GM12892 (cell line): Measurements from ENCODE around the gene CKS1B.

ENCODE experiments used
- DNase-seq: peaks from one replicate; pipeline ENCODE4 v3.0.0; 2011; ENCODE audit not compliant: insufficient read length
- FAIRE-seq: peaks from 2 replicates; lab custom pipeline; 2011; peaks lifted over from hg19 to GRCh38; lab: Jason Lieb, UNC
- POLR2A ChIP-seq: IDR thresholded peaks from 2 replicates; pipeline ENCODE4 v1.6.1; 2011; ENCODE audit warnings: low read depth, low read length, control low read depth
- POLR2AphosphoS5 ChIP-seq: IDR thresholded peaks from 2 replicates; pipeline ENCODE4 v1.6.1; 2011; ENCODE audit warnings: low read depth, low read length, control low read depth
- TAF1 ChIP-seq: IDR thresholded peaks from 2 replicates; pipeline ENCODE4 v1.6.1; 2011; ENCODE audit warnings: low read depth, mild to moderate bottlenecking, control low read depth, low read length, borderline replicate concordance

CKS1B gene

GRCh38 chr1:154952664-154953063 is 21.8 kb upstream of the CKS1B start:
- no peak for FAIRE-seq
- no peak for DNase-seq
- TF ChIP-seq POLR2AphosphoS5 = no peak
- TF ChIP-seq POLR2A = no peak
- no peak for TF ChIP-seq TAF1

DNA sequence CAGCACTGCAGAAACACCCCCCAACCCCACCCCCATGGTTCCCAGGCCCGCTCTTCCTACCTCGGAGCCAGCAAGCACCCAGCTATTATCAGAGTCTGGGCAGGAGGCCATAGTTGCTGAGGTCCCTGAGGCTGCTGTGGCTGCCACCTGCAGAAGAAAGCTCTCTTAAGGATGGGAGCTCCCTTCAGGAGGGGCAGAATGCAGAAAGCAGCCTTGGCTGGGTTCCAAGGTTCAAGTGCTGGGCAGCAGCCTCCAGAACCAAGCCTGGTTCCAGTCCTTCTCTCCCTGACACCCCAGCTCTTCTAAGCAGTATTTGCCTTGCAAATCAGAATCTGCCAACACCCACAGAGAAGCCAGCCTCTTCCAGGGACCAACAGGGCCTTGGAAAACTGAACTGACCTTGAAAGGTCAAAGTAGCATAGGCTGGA is 20.9 kb upstream of the CKS1B start:
- FAIRE-seq (no peak), DNase-seq (no peak)
- TF ChIP-seq TAF1 (no peak), POLR2A (no peak), POLR2AphosphoS5 (no peak)

DNA sequence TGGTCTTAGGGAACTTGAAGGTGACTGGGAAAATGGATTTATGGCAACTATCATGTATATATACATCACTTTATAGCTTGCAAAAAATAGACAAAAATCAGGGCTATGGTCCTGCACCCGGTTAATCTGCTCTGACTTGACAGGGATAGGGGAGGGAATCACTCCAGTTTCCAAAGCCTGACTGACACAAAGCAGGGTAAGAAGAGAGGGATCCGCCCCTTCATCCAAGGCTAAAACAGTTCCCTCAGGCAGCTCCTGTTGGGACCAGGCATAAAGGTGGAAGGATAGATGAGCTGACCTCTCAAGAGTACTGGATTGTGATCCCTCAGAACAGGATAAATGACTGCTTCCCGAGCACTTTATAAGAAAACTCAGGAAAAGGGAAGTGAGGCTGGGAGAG is 19.9 kb upstream of the CKS1B start:
- DNase-seq = no peak
- FAIRE-seq = no peak
- no peak for TF ChIP-seq POLR2AphosphoS5
- TF ChIP-seq POLR2A = no peak
- TF ChIP-seq TAF1 = no peak

DNA sequence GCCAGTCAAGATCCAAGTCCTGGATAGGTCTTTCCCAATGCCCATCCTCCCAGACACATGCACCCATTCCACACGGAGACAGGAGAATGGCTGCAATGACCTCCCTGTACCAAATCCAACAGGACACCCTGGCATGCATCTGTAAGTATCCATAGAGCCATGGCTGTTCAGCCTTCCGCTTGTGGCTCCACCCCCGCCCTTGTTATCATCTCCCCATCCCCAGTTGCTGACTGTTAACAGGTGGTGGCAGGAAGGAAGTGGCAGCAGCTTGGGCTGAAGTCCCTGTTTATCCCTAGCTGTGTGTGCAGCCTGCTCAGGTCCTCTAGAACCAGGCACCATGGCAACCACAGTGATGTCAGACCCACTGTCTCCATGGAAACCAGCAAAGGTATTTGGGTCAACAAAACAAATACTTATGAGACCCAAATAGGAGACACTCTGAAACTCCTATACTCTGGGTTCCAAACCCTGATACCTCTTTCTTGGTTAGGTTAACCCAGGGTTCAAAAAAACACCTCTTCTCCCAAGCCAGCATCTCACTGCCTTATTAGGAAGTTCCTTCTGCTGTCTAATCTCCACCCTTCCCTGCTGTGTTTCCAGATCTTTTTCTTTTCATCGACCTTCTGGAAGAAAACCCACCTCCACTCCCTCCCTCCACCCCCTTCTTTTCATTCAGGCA is 19.3 kb upstream of the CKS1B start:
- FAIRE-seq (peak; percentile 75), DNase-seq (no peak)
- TF ChIP-seq TAF1 (no peak), POLR2A (no peak), POLR2AphosphoS5 (no peak)

DNA sequence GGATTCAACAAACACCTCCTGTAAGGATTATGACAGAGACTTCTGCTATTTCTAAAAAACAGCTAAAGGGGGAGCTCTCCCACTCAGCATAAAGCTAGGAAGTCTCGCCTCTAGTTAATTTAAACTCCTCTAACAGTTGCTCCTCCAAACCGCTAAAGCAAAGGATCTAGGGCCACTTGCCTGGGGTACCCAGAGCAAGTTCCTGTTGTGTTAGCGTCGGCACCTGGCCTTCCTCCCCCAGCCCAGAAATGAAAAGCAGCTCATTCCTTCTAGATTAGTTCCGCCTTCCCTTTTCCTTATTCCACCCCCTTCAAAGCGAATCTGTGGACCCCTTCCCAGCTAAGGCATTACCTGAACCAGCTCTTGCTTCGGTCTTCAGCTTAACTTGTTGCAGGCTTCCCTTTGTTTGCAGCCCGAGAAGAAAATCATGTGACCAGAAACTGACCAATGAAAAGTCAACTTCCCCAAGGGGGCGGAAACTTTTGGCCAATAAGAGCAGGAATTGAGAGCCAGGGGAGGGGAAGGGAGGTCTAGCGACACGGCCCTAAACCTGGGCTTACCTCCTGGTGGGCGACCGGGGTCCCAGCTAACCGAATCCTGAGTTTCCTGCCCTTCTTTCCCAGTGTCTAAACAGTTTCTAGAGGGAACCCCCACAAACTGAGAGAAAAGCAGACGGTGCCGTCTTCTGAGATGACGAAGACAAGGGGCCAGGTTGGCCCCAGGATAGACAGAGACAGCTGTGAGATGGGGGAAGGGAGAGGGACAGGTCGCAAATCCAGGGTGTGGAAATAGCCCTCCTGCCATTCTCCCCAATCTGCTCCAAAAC is 18.6 kb upstream of the CKS1B start, which contains the start of gene PBXIP1:
Gene PBXIP1, minus strand, starts transcription at position 382 of the 826 bp plus-strand sequence. CDS start 2,378 bp downstream, outside the sequence.
- FAIRE-seq (peak; percentile 93), DNase-seq (peak; percentile 90)
- TF ChIP-seq TAF1 (no peak), POLR2A (no peak), POLR2AphosphoS5 (no peak; the same call in 1 of the 2 replicates)

DNA sequence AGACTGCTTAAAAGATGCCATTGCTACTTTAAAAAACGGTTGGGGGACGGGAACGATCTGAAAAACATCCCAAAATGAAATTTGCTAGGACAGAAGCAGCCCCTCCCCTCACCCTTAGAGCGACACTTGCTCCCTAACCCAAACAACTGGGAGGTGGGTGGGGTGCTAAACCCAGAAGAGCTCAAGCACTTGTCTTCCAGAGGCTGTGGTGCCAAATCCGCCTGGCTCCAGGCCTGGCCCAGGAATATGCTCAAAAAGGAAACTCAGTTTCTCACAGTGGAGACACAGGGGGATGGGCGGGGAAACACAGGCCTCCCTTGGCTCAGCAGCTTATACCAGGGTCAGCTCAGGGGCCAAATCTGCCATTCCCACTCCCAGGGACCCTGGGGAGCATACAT is 17.9 kb upstream of the CKS1B start:
- no peak for FAIRE-seq
- DNase-seq = no peak

DNA sequence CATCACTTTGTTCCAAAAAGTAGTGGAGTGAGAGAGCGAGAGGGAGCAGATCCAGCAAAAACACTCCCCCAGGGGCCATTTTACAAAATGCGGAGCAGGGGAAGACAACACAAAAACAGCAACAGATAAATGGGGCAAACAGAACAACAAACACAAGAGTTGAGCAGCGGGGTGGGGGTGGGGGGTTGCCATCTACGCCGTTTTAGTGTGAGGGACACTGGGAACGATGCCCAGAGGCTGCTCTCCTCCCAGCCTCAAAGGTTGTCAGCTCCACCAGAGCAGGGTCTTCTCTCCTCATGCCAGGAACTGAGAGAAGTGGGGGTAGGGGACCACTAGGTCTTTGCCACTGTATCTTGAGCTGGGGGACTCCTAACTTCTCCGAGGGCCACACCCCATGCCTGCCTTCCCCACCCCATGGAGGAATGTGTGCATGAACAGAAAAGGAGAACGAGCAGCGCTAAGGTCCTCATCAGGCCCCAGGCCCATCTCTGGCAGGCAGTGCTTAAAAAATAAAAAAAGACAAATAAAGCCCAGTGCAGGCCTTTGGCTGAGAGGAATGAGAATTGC is 17.3 kb upstream of the CKS1B start:
- DNase-seq = no peak

More for the DNA sequence above, 17.9 kb upstream of the CKS1B start:
- TF ChIP-seq TAF1 (no peak), POLR2AphosphoS5 (no peak; the same call in 1 of the 2 replicates), POLR2A (no peak)

DNA sequence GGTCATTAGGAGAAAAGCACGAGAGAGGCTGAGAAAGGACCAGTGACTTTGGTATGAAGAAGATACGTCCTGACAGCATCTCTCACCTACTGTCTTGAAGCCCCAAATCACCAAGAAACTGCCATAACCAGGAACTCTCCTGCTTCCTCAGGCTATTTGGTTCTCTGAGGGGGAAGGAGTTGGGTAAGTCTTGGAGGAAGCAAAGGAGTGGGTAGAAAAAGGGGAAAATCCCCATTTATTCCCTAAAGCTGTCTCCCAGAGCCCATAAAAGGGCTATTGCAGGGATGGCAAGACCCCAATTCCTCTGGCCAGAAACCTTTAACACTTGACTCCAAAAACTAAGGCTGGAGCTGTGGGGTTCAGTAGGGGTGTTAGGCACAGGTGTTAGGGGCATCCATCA is 16.4 kb upstream of the CKS1B start:
- DNase-seq (no peak), FAIRE-seq (no peak)
- TF ChIP-seq POLR2A (no peak), TAF1 (no peak), POLR2AphosphoS5 (no peak)

More for the DNA sequence above, 17.3 kb upstream of the CKS1B start:
- FAIRE-seq = no peak
- TF ChIP-seq TAF1 = no peak
- TF ChIP-seq POLR2A = no peak
- no peak for TF ChIP-seq POLR2AphosphoS5

DNA sequence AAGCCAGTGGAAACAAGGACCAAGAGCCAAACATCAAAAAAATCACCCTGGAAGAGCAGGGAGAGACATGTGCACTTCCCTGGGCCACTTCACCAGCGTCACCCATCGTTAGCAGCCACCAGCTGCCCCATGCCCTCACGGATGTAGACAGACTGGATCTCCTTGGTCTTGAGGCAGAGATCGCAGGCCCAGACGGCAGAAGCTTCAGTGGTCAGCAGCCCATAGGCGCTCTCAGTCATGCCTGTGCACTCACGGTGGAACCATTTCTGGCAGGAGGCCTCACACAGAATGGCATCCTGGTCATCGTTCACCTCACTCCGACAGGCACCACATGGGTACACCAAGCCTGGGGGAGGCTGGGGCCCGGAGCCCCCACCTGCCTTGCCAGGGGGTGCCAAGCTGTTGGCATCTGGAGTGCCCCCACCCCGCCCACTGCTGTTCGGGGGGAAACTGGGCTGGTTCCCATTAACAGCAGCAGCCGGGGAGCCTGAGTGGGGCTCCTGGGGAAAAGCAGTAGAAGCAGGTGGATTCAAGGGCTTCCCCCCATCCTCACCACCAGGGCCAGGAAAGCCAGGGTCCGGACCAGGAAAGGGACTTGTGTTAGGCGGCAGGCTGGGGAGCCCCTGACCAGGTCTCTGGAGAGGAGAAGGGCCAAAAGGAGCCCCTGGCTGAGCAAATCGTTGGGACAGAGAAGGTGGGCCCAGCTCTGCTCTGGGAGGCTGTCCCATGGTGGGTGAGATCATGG is 15.6 kb upstream of the CKS1B start:
- DNase-seq = no peak
- FAIRE-seq = no peak
- TF ChIP-seq POLR2AphosphoS5 (no peak), TAF1 (no peak), POLR2A (no peak)

GRCh38 chr1:154959426-154959780 is 15.1 kb upstream of the CKS1B start:
- no peak for TF ChIP-seq POLR2A
- TF ChIP-seq TAF1 = no peak
- no peak for TF ChIP-seq POLR2AphosphoS5
- FAIRE-seq = no peak
- no peak for DNase-seq

DNA sequence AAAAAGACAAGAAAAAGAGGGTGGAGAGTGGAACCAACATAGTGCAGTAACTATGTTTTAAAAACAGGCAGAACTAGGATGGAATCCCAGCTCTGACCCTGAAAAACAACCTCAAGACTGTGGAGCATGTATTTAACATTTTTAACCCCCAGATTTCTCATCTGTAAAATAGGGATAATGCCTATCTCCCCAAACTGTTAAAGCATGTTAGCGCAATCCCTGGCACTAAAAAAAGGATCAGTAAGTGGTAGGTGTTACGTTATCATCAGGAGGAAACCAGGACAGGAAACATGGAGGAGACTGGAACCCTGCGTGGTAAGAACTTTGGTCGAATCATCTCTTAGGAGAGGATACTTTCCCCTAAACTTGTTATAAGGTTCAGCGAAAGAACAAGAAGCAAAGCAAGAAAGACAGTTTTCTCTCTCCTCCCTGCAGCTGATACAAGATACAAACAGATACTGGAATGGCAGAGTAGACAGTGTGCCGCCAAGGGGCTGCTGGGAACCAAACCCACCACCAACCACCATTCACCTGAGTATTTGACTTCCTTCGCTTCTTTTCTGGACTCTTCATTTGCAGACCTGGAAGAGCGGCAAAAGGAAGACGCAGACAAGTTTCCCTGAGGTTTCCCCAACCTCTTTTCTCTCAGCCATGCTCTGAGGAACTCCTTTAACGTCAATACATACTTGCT is 13.9 kb upstream of the CKS1B start:
- FAIRE-seq (no peak), DNase-seq (no peak)
- TF ChIP-seq TAF1 = no peak
- TF ChIP-seq POLR2A = no peak
- TF ChIP-seq POLR2AphosphoS5 = no peak
